ENCODE results near the gene ACER3.
"Not testable (repeated sequence)": the region's sequence is repeated elsewhere in the genome, so short reads cannot be mapped to it uniquely, and the experiment has no call there.

ACER3 gene

GRCh38 chr11:76837696-76838677, 22.7 kb upstream of the ACER3 start:
- DNase-seq: no peak

GRCh38 chr11:76838678-76839068, 22.0 kb upstream of the ACER3 start:
- no peak for DNase-seq

- DNase-seq: no peak
Observed at GRCh38 chr11:76839311-76839710, 21.4 kb upstream of the ACER3 start.

- no peak for DNase-seq
Observed at GRCh38 chr11:76841923-76842452, 18.7 kb upstream of the ACER3 start.

GRCh38 chr11:76843907-76844306, 16.8 kb upstream of the ACER3 start:
- DNase-seq: no peak

GRCh38 chr11:76844511-76844910, 16.2 kb upstream of the ACER3 start:
- DNase-seq: no peak

GRCh38 chr11:76845069-76845468, 15.6 kb upstream of the ACER3 start:
- DNase-seq: no peak

- DNase-seq: no peak
Observed at GRCh38 chr11:76846441-76846840, 14.3 kb upstream of the ACER3 start.

GRCh38 chr11:76849376-76849775, 11.3 kb upstream of the ACER3 start:
- no peak for DNase-seq

- no peak for DNase-seq
Observed at GRCh38 chr11:76850130-76850529, 10.6 kb upstream of the ACER3 start.

GRCh38 chr11:76850815-76851214, 9.9 kb upstream of the ACER3 start:
- peak in 1 of 2 experiments; percentile 38 for DNase-seq

GRCh38 chr11:76854709-76855108, 6.0 kb upstream of the ACER3 start:
- DNase-seq: no peak

GRCh38 chr11:76855670-76856069, 5.0 kb upstream of the ACER3 start:
- DNase-seq: not testable (repeated sequence)

GRCh38 chr11:76856106-76856505, 4.6 kb upstream of the ACER3 start:
- DNase-seq: no peak

- no peak for DNase-seq
Observed at GRCh38 chr11:76856571-76856970, 4.1 kb upstream of the ACER3 start.

GRCh38 chr11:76857781-76858410, 2.8 kb upstream of the ACER3 start:
- no peak for DNase-seq

- no peak for DNase-seq
Observed at GRCh38 chr11:76859708-76860227, 950 bp upstream of the ACER3 start.

GRCh38 chr11:76861490-76861953, 804 bp downstream of the ACER3 start:
- DNase-seq: no peak

- not testable (repeated sequence) for DNase-seq
Observed at GRCh38 chr11:76862794-76863193, 2.1 kb downstream of the ACER3 start.

GRCh38 chr11:76863196-76863777, 2.6 kb downstream of the ACER3 start:
- no peak for DNase-seq

- no peak for DNase-seq
Observed at GRCh38 chr11:76872959-76873827, 12.5 kb downstream of the ACER3 start.

- DNase-seq: no peak
Observed at GRCh38 chr11:76878014-76878413, 17.3 kb downstream of the ACER3 start.

Data from NCI-H446 (cell line).